Mesodermal cell (in vitro differentiated cells): ENCODE data around the gene KRI1.

ENCODE experiments used
- H3K27ac ChIP-seq: 2 replicates; pipeline ENCODE4 v1.7.0; 2013; ENCODE audit warnings: mild to moderate bottlenecking, low read depth, low read length, moderate library complexity; ENCODE audit not compliant: severe bottlenecking
- H3K36me3 ChIP-seq: 2 replicates; pipeline ENCODE4 v1.7.1; 2013; ENCODE audit warnings: mild to moderate bottlenecking, low read length, moderate library complexity; ENCODE audit not compliant: control insufficient read depth, insufficient read depth
- H3K4me1 ChIP-seq: one replicate; pipeline ENCODE4 v1.7.1; 2013; ENCODE audit warnings: mild to moderate bottlenecking, low read length; ENCODE audit not compliant: insufficient read depth, control insufficient read depth, poor library complexity, severe bottlenecking
- H3K4me3 ChIP-seq: 2 replicates; pipeline ENCODE4 v1.7.0; 2013; ENCODE audit warnings: low read length, control low read depth, mild to moderate bottlenecking; ENCODE audit not compliant: insufficient read depth, poor library complexity, severe bottlenecking; ENCODE audit errors: extremely low read depth
- H3K9me3 ChIP-seq: 2 replicates; pipeline ENCODE4 v1.7.1; 2013; ENCODE audit warnings: mild to moderate bottlenecking, low read length, moderate library complexity; ENCODE audit not compliant: control insufficient read depth
- WGBS, 2 experiments: methylation state at CpG; one replicate each; pipeline ENCODE4 v1.1.5; 2013; ENCODE audit warnings: missing lambda C conversion rate in 2 of 2; ENCODE audit not compliant: insufficient coverage in 2 of 2; 5-methylcytosine and 5-hydroxymethylcytosine counted together

The KRI1 gene

GRCh38 chr19:10593820-10594637, 28.2 kb upstream of the KRI1 start:
- no peak overlapping the region for H3K4me3 ChIP-seq
- no peaks in the 10 kb centered on the region for H3K4me1 ChIP-seq
- no peak overlapping the region for H3K27ac ChIP-seq
- WGBS, 2 experiments: 82 to 87% methylated on average over 7 to 9 of the region's 9 CpGs
- H3K9me3 ChIP-seq: no peaks in the 10 kb centered on the region
- H3K36me3 ChIP-seq: no peaks in the 10 kb centered on the region

DNA sequence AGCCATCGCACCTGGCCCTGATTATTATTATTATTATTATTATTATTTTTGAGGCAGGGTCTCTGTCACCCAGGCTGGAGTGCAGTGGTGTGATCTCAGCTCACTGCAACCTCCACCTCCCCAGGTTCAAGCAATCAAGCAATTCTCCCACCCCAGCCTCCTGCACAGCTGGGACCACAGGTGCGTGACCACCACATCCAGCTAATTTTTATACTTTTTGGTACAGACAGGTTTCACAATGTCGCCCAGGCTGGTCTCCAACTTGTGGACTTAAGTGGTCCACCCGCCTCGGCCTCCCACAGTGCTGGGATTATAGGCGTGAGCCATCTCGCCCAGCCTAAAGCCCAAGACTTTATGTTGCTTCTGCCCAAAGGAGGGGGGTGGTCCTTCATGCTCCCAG, 27.3 kb upstream of the KRI1 start:
- 83 to 97% methylated on average over 4 to 6 of the region's 7 CpGs for WGBS, 2 experiments
- H3K27ac ChIP-seq: no peak overlapping the region
- H3K9me3 ChIP-seq: no peaks in the 10 kb centered on the region
- H3K4me3 ChIP-seq: no peak overlapping the region
- H3K4me1 ChIP-seq: no peaks in the 10 kb centered on the region
- no peaks in the 10 kb centered on the region for H3K36me3 ChIP-seq

DNA sequence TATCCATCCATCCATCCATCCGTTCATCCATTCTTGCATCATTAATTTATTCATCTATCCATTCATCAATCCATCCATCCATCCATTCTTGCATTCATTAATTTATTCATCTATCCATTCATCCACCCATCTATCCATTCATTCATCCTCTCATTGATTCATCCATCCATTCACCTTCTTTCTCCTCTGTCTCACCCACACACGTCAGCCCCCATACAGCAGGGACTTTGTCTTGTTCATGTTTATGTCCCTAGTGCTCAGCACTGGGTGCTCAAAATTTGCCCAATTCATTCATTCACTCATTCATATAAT, 22.0 kb upstream of the KRI1 start:
- H3K4me3 ChIP-seq: no peak overlapping the region
- no peak overlapping the region for H3K27ac ChIP-seq
- H3K9me3 ChIP-seq: no peaks in the 10 kb centered on the region
- H3K36me3 ChIP-seq: no peaks in the 10 kb centered on the region
- no peaks in the 10 kb centered on the region for H3K4me1 ChIP-seq
- WGBS, 2 experiments: 91 to 95% methylated on average over 2 of the region's 2 CpGs

GRCh38 chr19:10587022-10587838, 21.4 kb upstream of the KRI1 start, which contains the start of gene AP1M2:
TSS of gene AP1M2 (minus strand) at chr19:10587312. CDS start at chr19:10587231, 81 bp downstream.
- no peak within 1 kb of the TSS for H3K4me3 ChIP-seq
- no peaks in the 10 kb centered on the region for H3K9me3 ChIP-seq
- no peak within 1 kb of the TSS for H3K27ac ChIP-seq
- 68 to 74% methylated on average over 31 to 34 of the region's 35 CpGs for WGBS, 2 experiments
- H3K4me1 ChIP-seq: no peaks in the 10 kb centered on the region
- H3K36me3 ChIP-seq: no peaks in the 10 kb centered on the region

- Histone ChIP-seq H3K27ac (no peak overlapping the region), H3K9me3 (no peaks in the 10 kb centered on the region), H3K4me3 (no peak overlapping the region), H3K36me3 (no peaks in the 10 kb centered on the region), H3K4me1 (no peaks in the 10 kb centered on the region)
- WGBS, 2 experiments: 96 to 98% methylated on average over 5 to 6 of the region's 6 CpGs
These were observed 20.6 kb upstream of the KRI1 start for GRCh38 chr19:10586396-10586795.

DNA sequence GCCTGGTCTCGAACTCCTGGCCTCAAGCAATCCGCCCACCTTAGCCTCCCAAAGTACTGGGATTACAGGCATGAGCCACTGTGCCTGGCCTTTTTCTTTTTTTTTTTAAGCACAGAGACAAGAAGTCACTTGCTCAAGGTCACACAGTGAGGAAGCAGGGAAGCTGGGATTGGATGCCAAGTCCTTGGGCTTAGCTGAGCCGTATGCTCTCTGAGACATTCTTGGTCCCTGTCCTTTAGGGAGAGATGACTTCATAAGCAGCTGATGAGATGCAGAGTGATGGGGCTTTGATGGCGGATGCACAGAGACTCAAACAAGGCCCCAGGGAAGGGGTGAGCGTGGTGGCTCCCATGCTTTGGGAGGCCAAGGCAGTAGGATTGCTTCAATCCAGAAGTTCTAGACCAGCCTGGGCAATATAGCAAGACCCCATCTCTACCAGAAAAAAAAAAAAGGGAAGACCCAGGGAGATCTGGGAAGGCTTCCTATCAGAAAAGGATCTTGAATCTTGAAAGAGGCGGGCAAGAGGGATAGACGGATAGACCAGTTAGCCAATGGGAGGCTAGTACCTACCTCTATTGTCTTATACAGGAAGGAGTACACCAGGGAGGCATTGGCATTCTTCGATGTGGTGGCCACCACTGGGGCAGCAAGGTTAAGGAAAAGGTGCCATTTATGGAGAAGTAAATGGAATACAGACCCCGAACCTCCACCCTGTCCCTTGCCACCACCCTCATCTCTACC, 17.4 kb upstream of the KRI1 start:
- Histone ChIP-seq H3K36me3 (no peaks in the 10 kb centered on the region), H3K9me3 (no peaks in the 10 kb centered on the region), H3K27ac (no peak overlapping the region), H3K4me3 (no peak overlapping the region), H3K4me1 (no peaks in the 10 kb centered on the region)
- WGBS, 2 experiments: 89 to 96% methylated on average over 5 to 7 of the region's 9 CpGs

DNA sequence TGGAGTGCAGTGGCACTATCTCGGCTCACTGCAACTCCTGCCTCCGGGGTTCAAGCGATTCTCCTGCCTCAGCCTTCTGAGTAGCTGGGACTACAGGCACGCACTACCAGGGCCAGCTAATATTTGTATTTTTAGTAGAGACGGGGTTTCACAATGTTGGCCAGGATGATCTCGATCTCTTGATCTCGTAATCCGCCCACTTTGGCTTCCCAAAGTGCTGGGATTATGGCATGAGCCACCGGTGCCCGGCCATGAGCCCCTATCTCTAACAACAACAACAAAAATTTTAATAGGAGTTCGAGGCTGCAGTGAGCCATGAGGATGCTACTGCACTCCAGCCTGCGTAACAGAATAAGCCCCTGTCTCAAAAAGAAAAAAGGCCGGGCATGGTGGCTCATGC, 16.3 kb upstream of the KRI1 start:
- Histone ChIP-seq H3K9me3 (no peaks in the 10 kb centered on the region), H3K27ac (no peak overlapping the region), H3K4me3 (no peak overlapping the region), H3K36me3 (no peaks in the 10 kb centered on the region), H3K4me1 (no peaks in the 10 kb centered on the region)
- 97 to 98% methylated on average over 11 to 12 of the region's 13 CpGs for WGBS, 2 experiments

GRCh38 chr19:10580979-10581631, 15.3 kb upstream of the KRI1 start:
- Histone ChIP-seq H3K4me3 (no peak overlapping the region), H3K9me3 (no peaks in the 10 kb centered on the region), H3K36me3 (no peaks in the 10 kb centered on the region), H3K4me1 (peaks cover 3% of the 10 kb centered on the region), H3K27ac (no peak overlapping the region)
- WGBS, 2 experiments: 36 to 37% methylated on average over 31 of the region's 31 CpGs

DNA sequence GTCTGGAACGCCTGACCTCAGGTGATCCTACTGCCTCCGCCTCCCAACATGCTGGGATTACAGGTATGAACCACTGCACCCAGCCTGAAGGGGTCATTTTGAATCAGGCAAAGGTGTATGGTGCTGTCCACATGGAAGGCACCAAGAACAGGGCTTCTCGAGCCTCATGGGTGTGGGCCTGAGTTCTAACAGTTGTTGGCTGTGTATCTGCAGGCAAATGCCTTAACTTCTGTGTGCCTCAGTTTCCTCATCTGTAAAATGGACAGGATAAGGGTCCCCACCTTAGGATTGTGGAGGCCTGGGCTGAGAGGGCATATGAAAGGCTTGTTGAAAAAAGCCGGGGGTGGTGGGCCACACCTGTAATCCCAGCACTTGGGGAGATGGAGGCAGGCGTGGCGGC, 12.1 kb upstream of the KRI1 start:
- Histone ChIP-seq H3K9me3 (no peaks in the 10 kb centered on the region), H3K27ac (no peak overlapping the region), H3K4me3 (no peak overlapping the region), H3K4me1 (peaks cover 3% of the 10 kb centered on the region), H3K36me3 (no peaks in the 10 kb centered on the region)
- WGBS, 2 experiments: 88 to 93% methylated on average over 5 to 6 of the region's 6 CpGs

DNA sequence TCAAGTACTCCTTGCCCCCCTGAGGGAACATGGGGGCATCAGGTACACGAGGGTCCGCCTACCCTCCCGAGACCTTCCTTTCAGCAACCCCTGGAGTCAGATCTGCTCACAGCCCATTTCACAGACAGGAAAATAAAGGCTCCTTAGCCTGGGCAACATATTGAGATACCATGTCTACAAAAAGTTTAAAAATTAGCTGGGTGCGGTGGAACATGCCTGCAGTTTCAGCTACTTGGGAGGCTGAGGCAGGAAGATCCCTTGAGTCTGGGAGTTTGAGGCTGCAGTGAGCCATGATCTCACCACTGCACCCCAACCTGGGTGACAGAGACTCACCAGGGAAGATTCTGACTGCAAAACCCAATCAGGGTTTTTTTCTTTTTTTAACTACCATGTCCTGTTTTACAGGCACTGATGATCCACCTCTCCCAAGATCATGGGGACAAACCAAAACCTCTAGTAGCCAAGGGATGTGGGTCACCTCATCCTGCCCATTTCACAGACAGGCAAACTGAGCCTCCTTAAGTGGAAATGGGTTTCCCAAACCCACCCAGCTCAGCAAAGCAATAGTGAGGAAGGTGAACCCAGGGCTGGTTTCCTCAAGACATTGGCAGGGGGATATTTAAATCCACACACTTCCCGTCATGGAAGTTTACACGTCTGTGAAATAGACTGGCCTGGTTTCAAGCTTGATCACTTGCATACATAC, 9.4 kb upstream of the KRI1 start:
- no peaks in the 10 kb centered on the region for H3K9me3 ChIP-seq
- peaks cover 3% of the 10 kb centered on the region for H3K4me1 ChIP-seq
- 98 to 100% methylated on average over 5 to 6 of the region's 6 CpGs for WGBS, 2 experiments
- no peak overlapping the region for H3K27ac ChIP-seq
- no peaks in the 10 kb centered on the region for H3K36me3 ChIP-seq
- H3K4me3 ChIP-seq: no peak overlapping the region
